HCT116 (cell line): Measurements from ENCODE around the gene CCDC57. TPM values are rescaled to one million over a fixed set of nuclear protein-coding genes. Genes with fewer than 3 reads are reported as not detected.
A peak's percentile ranks its signal among the peaks of the same experiment; 100 is the strongest.

Experiments used
- ATAC-seq: fragments of 200-7000 bp; cut with Tn5 transposase; 2 replicates; pipeline ENCODE4 v1.9.1; 2020; ENCODE audit warnings: mild to moderate bottlenecking, moderate library complexity
- BruUV-seq: library from RNA; stranded (reverse); fragments of 400-500 nt; replicated peaks from 2 replicates; lab custom pipeline; 2021; lab: Mats Ljungman, UMichigan
- CTCF ChIA-PET: fragments of 300-600 bp; sonication (Branson Sonifier 250); formaldehyde crosslinking; loops from one replicate; lab custom pipeline; 2021; ENCODE audit warnings: antibody characterized with exemption; lab: Charles Lee
- POLR2A ChIA-PET: fragments of 300-600, 350-600 bp; sonication (Branson Sonifier 250); formaldehyde crosslinking; loops from one replicate; lab custom pipeline; 2021; ENCODE audit warnings: antibody characterized with exemption; lab: Charles Lee
- RAD21 ChIA-PET, 2 experiments: fragments of 300-600 bp; sonication (Branson Sonifier 250); formaldehyde crosslinking; loops; one replicate each; lab custom pipeline; 2023; ENCODE audit warnings: low total read pairs in 2 of 2; ENCODE audit not compliant: uncharacterized antibody in 2 of 2, unreplicated experiment in 2 of 2, low non-redundant PET in 1 of 2; lab: Charles Lee
- DNase-seq: peaks from one replicate; pipeline ENCODE4 v3.0.0-alpha.2; 2010; ENCODE audit warnings: low read depth, low spot score
- H2AFZ ChIP-seq: fragments of 200-600 bp; shearing (Covaris generic), sonication (generic); 2 replicates; pipeline ENCODE4 v1.6.1; 2017; ENCODE audit warnings: low read depth, mixed run types, mixed read lengths, antibody characterized with exemption, low read length; ENCODE audit not compliant: poor library complexity, severe bottlenecking
- H3K27ac ChIP-seq: 2 replicates; pipeline ENCODE4 v1.5.1; 2012; ENCODE audit warnings: low read depth, low read length
- H3K27me3 ChIP-seq: fragments of 200-600 bp; sonication (generic); 2 replicates; pipeline ENCODE4 v1.6.1; 2016; ENCODE audit warnings: mixed run types, low read length, mixed read lengths; ENCODE audit not compliant: insufficient read depth
- H3K36me3 ChIP-seq, 2 experiments: fragments of 200-500 bp in 1 of 2; fragments of 200-600 bp in 1 of 2; sonication (Bioruptor generic) in 1 of 2; sonication (generic) in 1 of 2; 2 replicates each; pipeline versions ENCODE4 v1.5.1 to v1.6.1; 2014 to 2016; ENCODE audit warnings: low read length in 2 of 2, inconsistent platforms in 1 of 2, mixed read lengths in 1 of 2, mixed run types in 1 of 2; ENCODE audit not compliant: insufficient read depth in 2 of 2, control insufficient read depth in 1 of 2
- H3K4me1 ChIP-seq, 2 experiments: fragments of 200-600 bp in 1 of 2; sonication (generic) in 1 of 2; 2 replicates each; pipeline versions ENCODE4 v1.5.1 to v1.6.1; 2012 to 2017; ENCODE audit warnings: low read length in 2 of 2, inconsistent platforms in 1 of 2, mild to moderate bottlenecking in 1 of 2, mixed read lengths in 1 of 2, mixed run types in 1 of 2, moderate library complexity in 1 of 2; ENCODE audit not compliant: insufficient read depth in 2 of 2, control insufficient read depth in 1 of 2
- H3K4me2 ChIP-seq: fragments of 200-600 bp; sonication (generic); 2 replicates; pipeline ENCODE4 v1.6.1; 2017; ENCODE audit warnings: mixed run types, low read length, mixed read lengths
- H3K4me3 ChIP-seq, 2 experiments: fragments of 200-600 bp in 1 of 2; sonication (generic) in 1 of 2; replicated peaks in 1 of 2; 2 replicates each; pipeline ENCODE4 v1.5.1; 2011 to 2016; ENCODE audit warnings: low read length in 2 of 2, control low read depth in 1 of 2, low read depth in 1 of 2, mild to moderate bottlenecking in 1 of 2, mixed read lengths in 1 of 2, mixed run types in 1 of 2
- H3K79me2 ChIP-seq: fragments of 200-600 bp; sonication (generic); 2 replicates; pipeline ENCODE4 v1.6.1; 2017; ENCODE audit warnings: mild to moderate bottlenecking, mixed run types, low read length, moderate library complexity, mixed read lengths; ENCODE audit not compliant: insufficient read depth
- H3K9ac ChIP-seq: fragments of 200-600 bp; sonication (generic); 2 replicates; pipeline ENCODE4 v1.6.1; 2016; ENCODE audit warnings: low read length, mixed read lengths
- H3K9me2 ChIP-seq: fragments of 200-600 bp; sonication (generic), shearing (Covaris generic); 2 replicates; pipeline ENCODE4 v1.6.1; 2017; ENCODE audit warnings: mixed run types, mild to moderate bottlenecking, moderate library complexity; ENCODE audit not compliant: insufficient read depth
- H3K9me3 ChIP-seq, 2 experiments: fragments of 200-500 bp in 1 of 2; fragments of 200-600 bp in 1 of 2; sonication (Bioruptor generic) in 1 of 2; sonication (generic) in 1 of 2; 2 replicates each; pipeline ENCODE4 v1.6.1; 2014 to 2017; ENCODE audit warnings: low read length in 2 of 2, mixed read lengths in 2 of 2, inconsistent platforms in 1 of 2, low read depth in 1 of 2, mild to moderate bottlenecking in 1 of 2, mixed run types in 1 of 2, moderate library complexity in 1 of 2; ENCODE audit not compliant: control insufficient read depth in 1 of 2, insufficient read depth in 1 of 2
- H4K20me1 ChIP-seq: fragments of 200-600 bp; sonication (generic), shearing (Covaris generic); 2 replicates; pipeline ENCODE4 v1.6.1; 2017; ENCODE audit warnings: mixed run types, mild to moderate bottlenecking, moderate library complexity; ENCODE audit not compliant: insufficient read depth
- CBX3 ChIP-seq: IDR thresholded peaks from 2 replicates; pipeline ENCODE4 v1.6.1; 2012; ENCODE audit warnings: low read depth
- CEBPB ChIP-seq: IDR thresholded peaks from 2 replicates; pipeline ENCODE4 v1.6.1; 2012; ENCODE audit warnings: low read depth
- CTCF ChIP-seq, 3 experiments: fragments of 200-600 bp in 1 of 3; sonication (generic) in 1 of 3; IDR thresholded peaks in 2 of 3; conservative IDR thresholded peaks in 1 of 3; 2 replicates each; pipeline ENCODE4 v1.5.1; 2012 to 2017; ENCODE audit warnings: low read depth in 2 of 3, low read length in 2 of 3, antibody characterized with exemption in 1 of 3, borderline replicate concordance in 1 of 3, control low read depth in 1 of 3, mild to moderate bottlenecking in 1 of 3, mixed read lengths in 1 of 3, mixed run types in 1 of 3, moderate library complexity in 1 of 3; ENCODE audit not compliant: insufficient read depth in 1 of 3
- EGR1 ChIP-seq: IDR thresholded peaks from 2 replicates; pipeline ENCODE4 v1.6.1; 2012; ENCODE audit warnings: low read depth
- ELF1 ChIP-seq: IDR thresholded peaks from 2 replicates; pipeline ENCODE4 v1.6.1; 2012; ENCODE audit warnings: low read depth, borderline replicate concordance
- JUND ChIP-seq: IDR thresholded peaks from 2 replicates; pipeline ENCODE4 v1.6.1; 2012
- POLR2A ChIP-seq: IDR thresholded peaks from 2 replicates; pipeline ENCODE4 v1.7.0; 2011; ENCODE audit warnings: borderline replicate concordance; ENCODE audit not compliant: insufficient read depth, insufficient read length; ENCODE audit errors: extremely low read depth
- POLR2AphosphoS5 ChIP-seq: IDR thresholded peaks from 2 replicates; pipeline ENCODE4 v1.6.1; 2011; ENCODE audit warnings: mild to moderate bottlenecking, low read depth, low read length, moderate library complexity
- RAD21 ChIP-seq: IDR thresholded peaks from 2 replicates; pipeline ENCODE4 v1.6.1; 2012; ENCODE audit warnings: low read depth, mild to moderate bottlenecking
- REST ChIP-seq: IDR thresholded peaks from 2 replicates; pipeline ENCODE4 v1.6.1; 2012; ENCODE audit warnings: low read depth
- SIN3A ChIP-seq: IDR thresholded peaks from 2 replicates; pipeline ENCODE4 v1.6.1; 2012; ENCODE audit warnings: low read depth
- SP1 ChIP-seq: IDR thresholded peaks from 2 replicates; pipeline ENCODE4 v1.6.1; 2012; ENCODE audit warnings: low read depth
- YY1 ChIP-seq: IDR thresholded peaks from 2 replicates; pipeline ENCODE4 v1.6.1; 2011; ENCODE audit warnings: low read length, low read depth, moderate library complexity, mild to moderate bottlenecking; ENCODE audit not compliant: insufficient replicate concordance; ENCODE audit errors: extremely low read depth
- ZFX ChIP-seq: fragments of 450-650 bp; IDR thresholded peaks from 2 replicates; pipeline ENCODE4 v1.6.1; 2017
- ZNF274 ChIP-seq: fragments of 200-500 bp; sonication (Bioruptor generic); IDR thresholded peaks from 2 replicates; pipeline ENCODE4 v1.6.1; 2014; ENCODE audit warnings: mild to moderate bottlenecking, low read depth, low read length, inconsistent platforms
- intact Hi-C: fragments of 100-400 bp; cut with micrococcal nuclease; formaldehyde crosslinking; loops from 2 replicates; pipeline ENCODE4 v1.10.0; 2022
- total RNA-seq: library from RNA; stranded (reverse); gene quantifications from one replicate; pipeline ENCODE4 v1.2.1, GENCODE V29; 2021; ENCODE audit not compliant: unreplicated experiment

The CCDC57 gene
- total RNA-seq, 1 experiment from 2014 or later: 143 TPM

- TF ChIP-seq CTCF (IDR thresholded peaks at IDR 0.05 in 2 of 3, conservative IDR thresholded peaks at IDR 0.05 in 1 of 3; ENCODE audit: borderline replicate concordance in 1 of 3, insufficient read depth in 1 of 3, low read depth in 2 of 3, low read length in 2 of 3) (no peak), REST (no peak), CBX3 (no peak), ZNF274 (no peak), POLR2AphosphoS5 (no peak)
Observed at GRCh38 chr17:82231562-82232321, 19.1 kb upstream of the CCDC57 start (continued).

GRCh38 chr17:82231312-82231561 is 18.6 kb upstream of the CCDC57 start:
- peak overlapping the region; percentile 99 to 100 for H3K4me3 ChIP-seq
- POLR2A ChIA-PET: interaction anchor here (1.8 kb wide), 1 partner anchor 51 kb away, joined by 5 read pairs; no protein-coding TSS in a partner anchor
- H3K27ac ChIP-seq: peak overlapping the region; percentile 98
- BruUV-seq: no TSS peak
- H3K9me3 ChIP-seq: no peaks in the 10 kb centered on the region
- H3K9me2 ChIP-seq: no peaks in the 10 kb centered on the region
- H3K9ac ChIP-seq: peak overlapping the region; percentile 100
- DNase-seq: no peak
- no peak for ATAC-seq
- peaks cover 78% of the 10 kb centered on the region for H3K79me2 ChIP-seq
- CTCF ChIA-PET: no interaction called here
- RAD21 ChIA-PET: no interaction called here
- peak overlapping the region; percentile 91 for H3K4me2 ChIP-seq
- intact Hi-C loops: no loop called here
- H3K27me3 ChIP-seq: no peaks in the 10 kb centered on the region
- no peak overlapping the region for H2AFZ ChIP-seq
- peaks cover 33% of the 10 kb centered on the region; the same call in 1 of the 2 replicates for H4K20me1 ChIP-seq
- peaks cover 60 to 86% of the 10 kb centered on the region in 2 experiments for H3K4me1 ChIP-seq
- peaks cover 5 to 51% of the 10 kb centered on the region in 2 experiments; a peak in 3 of 4 replicates for H3K36me3 ChIP-seq
- TF ChIP-seq YY1 (no peak), EGR1 (no peak), SP1 (no peak), ZNF274 (no peak), CEBPB (no peak), POLR2A (no peak), CTCF (IDR thresholded peaks at IDR 0.05 in 2 of 3, conservative IDR thresholded peaks at IDR 0.05 in 1 of 3; ENCODE audit: borderline replicate concordance in 1 of 3, insufficient read depth in 1 of 3, low read depth in 2 of 3, low read length in 2 of 3) (no peak), CBX3 (no peak), SIN3A (no peak), RAD21 (no peak), JUND (no peak), ZFX (no peak), ELF1 (no peak)
